HUDEP-2 (cell line): Measurements from ENCODE around the gene ZNF226.
"Not testable (repeated sequence)": the region's sequence is repeated elsewhere in the genome, so short reads cannot be mapped to it uniquely, and the experiment has no call there.

Experiments
- DNase-seq, 76 experiments: peaks; one replicate each; lab custom pipeline; 2025; ENCODE audit not compliant: unreplicated experiment in 76 of 76; lab: John Stamatoyannopoulos, UW

Gene ZNF226

DNA sequence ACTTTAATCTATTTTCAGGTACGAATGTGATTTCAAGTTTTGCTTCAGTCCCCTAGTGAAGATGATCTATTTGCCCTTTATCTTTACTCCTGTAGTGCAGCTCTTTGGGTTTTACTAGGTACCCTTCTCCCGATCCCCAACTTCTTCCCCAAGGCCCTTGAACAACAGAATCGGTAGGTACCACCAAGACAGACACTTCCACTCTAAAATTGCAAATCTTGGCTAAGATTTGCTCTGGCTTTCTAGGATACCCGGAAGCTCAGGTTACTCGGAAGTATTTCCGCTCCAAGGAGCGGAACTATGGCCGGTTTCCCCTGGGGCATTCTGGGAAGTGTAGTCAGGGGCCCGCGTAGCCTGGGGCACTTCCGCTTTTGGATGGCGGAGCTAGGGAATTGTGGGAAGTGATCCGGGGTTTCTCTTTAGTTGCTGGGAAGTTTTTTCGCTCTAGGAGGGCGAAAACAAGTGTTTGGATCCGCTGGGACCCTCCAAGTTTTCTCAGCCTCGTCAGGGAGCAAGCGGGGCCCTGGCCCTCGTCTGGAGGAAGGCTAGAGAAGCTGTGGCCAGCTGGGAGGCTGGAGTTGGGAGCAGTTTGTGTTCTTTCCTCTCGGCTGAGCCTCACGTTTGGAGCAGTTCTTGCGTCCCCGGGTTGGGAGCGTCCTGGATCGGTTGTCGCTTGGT lies 42.4 kb downstream of the ZNF226 start:
- peak in 75 of 76 experiments; percentile 46 to 96 (median 90) for DNase-seq

DNA sequence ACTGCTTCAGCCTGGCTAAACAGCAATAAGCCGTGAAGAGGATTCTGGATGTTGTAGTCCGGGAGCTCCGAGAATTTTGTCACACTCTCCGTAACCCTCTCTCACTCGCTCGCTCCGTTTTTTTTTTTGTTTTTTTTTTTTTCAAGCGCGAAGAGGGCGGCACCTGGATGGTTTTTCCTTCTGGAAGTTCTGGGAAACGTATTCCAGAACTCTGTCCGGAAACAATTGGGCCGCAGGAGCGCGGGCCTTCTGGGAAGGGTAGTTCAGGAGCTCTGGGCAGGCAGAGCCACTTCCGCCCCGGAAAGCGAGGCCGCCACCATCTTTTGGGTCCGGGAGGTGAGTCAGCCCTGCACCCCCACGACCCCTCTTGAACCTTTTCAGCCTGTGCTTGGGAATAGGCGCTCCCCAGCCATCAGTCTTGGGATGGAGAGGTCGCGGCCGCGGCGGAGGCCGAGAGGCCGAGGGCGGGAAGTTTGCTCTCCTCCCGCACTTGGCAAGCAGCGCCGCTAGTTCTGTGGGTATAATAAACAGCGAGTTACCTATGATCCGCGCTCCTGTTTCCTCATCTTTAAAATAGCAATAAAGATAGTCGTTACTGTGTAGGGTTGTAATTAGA lies 47.5 kb downstream of the ZNF226 start, which contains the start of gene ZNF227:
Gene ZNF227, plus strand, starts transcription at position 283 of the 616 bp plus-strand sequence. CDS start 5,261 bp downstream, outside the sequence.
- DNase-seq = peak in 73 of 76 experiments; percentile 23 to 86 (median 76)

DNA sequence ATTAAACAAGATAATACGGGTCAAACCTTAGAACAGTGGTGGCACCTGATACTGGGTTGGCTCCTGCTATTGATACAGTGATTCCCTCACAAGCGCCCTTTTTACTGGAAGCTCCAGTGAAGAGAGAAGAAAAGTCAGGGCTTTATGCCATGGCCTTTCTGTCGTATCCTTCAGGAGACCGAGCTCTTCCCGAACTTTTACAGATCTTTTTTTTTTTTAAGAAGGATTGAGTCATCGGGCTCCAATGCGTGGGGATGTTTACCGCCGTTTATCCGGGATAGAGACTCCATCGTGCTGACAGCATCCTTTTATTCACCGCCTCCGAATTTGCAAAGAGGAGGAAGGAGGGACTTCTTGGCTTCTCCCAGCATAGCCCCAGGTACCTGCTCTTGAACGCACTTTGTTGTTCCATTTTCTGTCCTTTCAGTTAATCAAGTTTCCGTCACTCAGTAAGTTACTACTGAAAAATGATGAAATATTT lies 48.0 kb downstream of the ZNF226 start:
- DNase-seq = peak in 5 of 76 experiments; percentile 3 to 37 (median 14)

DNA sequence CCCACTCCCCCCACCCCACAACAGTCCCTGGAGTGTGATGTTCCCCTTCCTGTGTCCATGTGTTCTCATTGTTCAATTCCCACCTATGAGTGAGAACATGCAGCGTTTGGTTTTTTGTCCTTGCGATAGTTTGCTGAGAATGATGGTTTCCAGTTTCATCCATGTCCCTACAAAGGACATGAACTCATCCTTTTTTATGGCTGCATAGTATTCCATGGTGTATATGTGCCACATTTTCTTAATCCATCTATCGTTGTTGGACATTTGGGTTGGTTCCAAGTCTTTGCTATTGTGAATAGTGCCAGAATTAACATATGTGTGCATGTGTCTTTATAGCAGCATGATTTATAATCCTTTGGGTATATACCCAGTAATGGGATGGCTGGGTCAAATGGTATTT lies 55.0 kb downstream of the ZNF226 start:
- not testable (repeated sequence) for DNase-seq

DNA sequence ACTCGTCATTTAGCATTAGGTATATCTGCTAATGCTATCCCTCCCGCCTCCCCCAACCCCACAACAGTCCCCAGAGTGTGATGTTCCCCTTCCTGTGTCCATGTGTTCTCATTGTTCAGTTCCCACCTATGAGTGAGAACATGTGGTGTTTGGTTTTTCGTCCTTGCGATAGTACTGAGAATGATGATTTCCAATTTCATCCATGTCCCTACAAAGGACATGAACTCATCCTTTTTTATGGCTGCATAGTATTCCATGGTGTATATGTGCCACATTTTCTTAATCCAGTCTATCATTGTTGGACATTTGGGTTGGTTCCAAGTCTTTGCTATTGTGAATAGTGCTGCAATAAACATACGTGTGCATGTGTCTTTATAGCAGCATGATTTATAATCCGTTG lies 55.9 kb downstream of the ZNF226 start:
- not testable (repeated sequence) for DNase-seq

DNA sequence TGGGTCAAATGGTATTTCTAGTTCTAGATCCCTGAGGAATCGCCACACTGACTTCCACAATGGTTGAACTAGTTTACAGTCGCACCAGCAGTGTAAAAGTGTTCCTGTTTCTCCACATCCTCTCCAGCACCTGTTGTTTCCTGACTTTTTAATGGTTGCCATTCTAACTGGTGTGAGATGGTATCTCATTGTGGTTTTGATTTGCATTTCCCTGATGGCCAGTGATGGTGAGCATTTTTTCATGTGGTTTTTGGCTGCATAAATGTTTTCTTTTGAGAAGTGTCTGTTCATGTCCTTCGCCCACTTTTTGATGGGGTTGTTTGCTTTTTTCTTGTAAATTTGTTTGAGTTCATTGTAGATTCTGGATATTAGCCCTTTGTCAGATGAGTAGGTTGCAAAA lies 56.4 kb downstream of the ZNF226 start:
- DNase-seq = not testable (repeated sequence)
